Hindlimb muscle (tissue), 1 donor: ENCODE measurements around the gene SRGAP1. TPM values are rescaled to one million over a fixed set of nuclear protein-coding genes. Genes with fewer than 3 reads are reported as not detected.
A peak's percentile ranks its signal among the peaks of the same experiment; 100 is the strongest.

ENCODE experiments used
- DNase-seq: peaks from one replicate; pipeline ENCODE4 v3.0.0-alpha.2; 2013
- polyA plus RNA-seq: library from polyadenylated mRNA; unstranded; fragments of 120-200 nt; gene quantifications from one replicate; pipeline ENCODE4 v1.2.1, GENCODE V29; 2013; ENCODE audit not compliant: insufficient read length

Gene SRGAP1
- polyA plus RNA-seq: 6.6 TPM

- DNase-seq: peak; percentile 69
These were observed at the start of gene SRGAP1 for GRCh38 chr12:63844391-63845341. Gene SRGAP1, plus strand, starts transcription at chr12:63844700. Its CDS starts 117 bp downstream, at chr12:63844817.

- DNase-seq: no peak
These were observed 49.3 kb upstream of the SRGAP1 start for GRCh38 chr12:63795032-63795687.

- DNase-seq: no peak
These were observed 48.6 kb upstream of the SRGAP1 start for GRCh38 chr12:63795944-63796343.

GRCh38 chr12:63802012-63802608 lies 42.4 kb upstream of the SRGAP1 start:
- DNase-seq: peak; percentile 13

- no peak for DNase-seq
These were observed 39.8 kb upstream of the SRGAP1 start for GRCh38 chr12:63804746-63805145.

GRCh38 chr12:63805704-63806672 lies 38.5 kb upstream of the SRGAP1 start:
- no peak for DNase-seq

- no peak for DNase-seq
These were observed 35.9 kb upstream of the SRGAP1 start for GRCh38 chr12:63808631-63809030.

GRCh38 chr12:63809566-63809965 lies 34.9 kb upstream of the SRGAP1 start:
- DNase-seq: no peak

- no peak for DNase-seq
These were observed 33.2 kb upstream of the SRGAP1 start for GRCh38 chr12:63811334-63811733.

GRCh38 chr12:63811755-63812154 lies 32.7 kb upstream of the SRGAP1 start:
- DNase-seq: no peak

GRCh38 chr12:63814146-63814772 lies 30.2 kb upstream of the SRGAP1 start:
- no peak for DNase-seq

- no peak for DNase-seq
These were observed 29.0 kb upstream of the SRGAP1 start for GRCh38 chr12:63815482-63815852.

GRCh38 chr12:63816031-63816430 lies 28.5 kb upstream of the SRGAP1 start:
- DNase-seq: no peak

GRCh38 chr12:63820427-63820826 lies 24.1 kb upstream of the SRGAP1 start:
- DNase-seq: no peak

- DNase-seq: peak; percentile 29
These were observed 22.7 kb upstream of the SRGAP1 start for GRCh38 chr12:63821781-63822251.

- DNase-seq: no peak
These were observed 22.1 kb upstream of the SRGAP1 start for GRCh38 chr12:63822352-63822751.

GRCh38 chr12:63823040-63823439 lies 21.5 kb upstream of the SRGAP1 start:
- no peak for DNase-seq

- no peak for DNase-seq
These were observed 18.4 kb upstream of the SRGAP1 start for GRCh38 chr12:63826006-63826585.

- no peak for DNase-seq
These were observed 15.6 kb upstream of the SRGAP1 start for GRCh38 chr12:63828867-63829266.

- DNase-seq: no peak
These were observed 8.5 kb upstream of the SRGAP1 start for GRCh38 chr12:63836046-63836445.

- DNase-seq: no peak
These were observed 7.6 kb upstream of the SRGAP1 start for GRCh38 chr12:63836936-63837335.
